NCI-H748 (cell line): ENCODE data around the gene MRGPRE.

Experiments
- DNase-seq: peaks from one replicate; lab custom pipeline; 2025; ENCODE audit not compliant: unreplicated experiment; lab: John Stamatoyannopoulos, UW

The MRGPRE gene

DNA sequence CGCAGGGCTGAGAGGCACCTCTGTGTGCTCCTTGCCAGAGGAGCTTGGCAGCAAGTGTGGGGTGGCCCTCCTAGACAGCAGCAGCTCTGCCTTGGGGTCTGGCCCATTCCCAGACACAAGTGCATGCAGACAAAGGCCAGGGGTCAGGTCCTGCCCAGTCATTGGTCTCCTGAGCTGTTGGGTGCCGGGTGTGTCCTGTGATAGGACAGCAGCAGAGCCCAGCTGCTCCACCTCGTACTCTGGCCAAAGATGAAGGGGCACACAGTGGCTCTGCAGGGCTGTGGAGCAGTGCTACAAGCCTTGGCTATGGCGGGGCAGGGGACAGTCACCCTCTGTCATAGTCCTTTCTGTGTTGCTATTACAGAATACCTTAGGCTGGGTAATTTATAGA is 49.8 kb downstream of the MRGPRE start:
- DNase-seq = no peak

DNA sequence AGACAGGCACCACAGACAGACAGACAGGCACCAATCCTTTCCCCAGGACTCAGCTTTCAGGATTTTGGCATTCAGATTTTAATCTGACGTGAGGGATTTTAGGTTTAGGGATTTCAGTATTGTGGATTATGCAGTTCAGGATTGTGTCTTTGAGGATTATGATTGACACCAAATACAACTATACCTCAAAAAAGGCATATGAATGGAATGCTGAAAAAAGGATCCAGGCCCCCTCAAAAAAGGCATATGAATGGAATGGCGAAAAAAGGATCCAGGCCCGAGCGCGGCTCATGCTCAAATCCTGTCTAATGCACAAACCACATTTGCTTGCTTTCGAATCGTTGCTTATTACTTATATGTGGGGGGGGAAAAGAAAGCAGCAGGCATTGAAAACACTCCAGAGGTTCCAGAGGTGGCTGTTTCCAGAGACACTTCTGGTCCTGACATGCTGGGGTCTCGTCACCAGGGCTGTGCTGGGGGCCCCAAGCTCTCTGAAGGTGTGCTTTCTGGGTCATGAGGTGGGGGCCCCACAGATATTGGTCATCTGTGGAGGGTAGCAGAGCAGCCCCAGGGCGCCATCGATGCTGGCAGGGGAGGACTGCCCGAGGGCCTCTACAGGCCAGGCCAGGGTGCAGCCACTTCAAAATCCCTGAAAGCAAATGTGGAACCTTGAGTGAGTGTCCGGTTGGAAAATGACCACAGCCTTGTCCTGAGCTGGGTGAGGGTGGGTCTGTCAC is 50.3 kb downstream of the MRGPRE start:
- DNase-seq = no peak

DNA sequence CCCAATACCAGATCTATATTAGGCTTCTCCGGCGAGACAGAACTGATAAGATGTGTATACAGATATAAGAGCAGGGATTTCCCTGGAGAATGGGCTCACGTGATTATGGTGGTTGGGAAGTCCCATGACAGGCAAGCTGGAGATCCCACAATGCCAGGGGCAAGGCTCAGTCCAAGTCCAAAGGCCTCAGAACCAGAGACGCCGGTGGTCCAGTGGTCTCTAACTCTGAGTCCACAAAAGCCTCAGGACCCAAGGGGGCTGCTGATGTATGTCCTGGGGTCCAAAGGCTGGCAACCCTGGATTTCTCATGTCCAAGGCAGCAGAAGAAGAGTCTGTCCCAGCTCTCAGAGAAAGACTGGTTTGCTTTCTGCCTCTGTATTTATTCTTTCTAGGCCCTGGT is 51.3 kb downstream of the MRGPRE start:
- DNase-seq = no peak

- DNase-seq = no peak
Observed at GRCh38 chr11:3178349-3178748, 53.9 kb downstream of the MRGPRE start.

- DNase-seq = no peak
Observed at GRCh38 chr11:3177931-3178330, 54.3 kb downstream of the MRGPRE start.
